Activated CD4-positive, alpha-beta T cell treated with anti-CD3 and anti-CD28 coated beads, Interleukin-2, Interleukin-4, amounts not matched to agents 100 ng/mL and 50 ng/mL, durations not matched to agents 16 hours and 8 hours (primary cell): Measurements from ENCODE around the gene AP4S1.
"Not testable (repeated sequence)": the region's sequence is repeated elsewhere in the genome, so short reads cannot be mapped to it uniquely, and the experiment has no call there.

Experiments used
- DNase-seq: peaks from one replicate; pipeline ENCODE4 v3.0.0-alpha.2; 2020; ENCODE audit warnings: low spot score

Gene AP4S1

GRCh38 chr14:31042893-31043292 is 17.4 kb downstream of the AP4S1 start:
- DNase-seq: not testable (repeated sequence)

GRCh38 chr14:31043379-31043778 is 17.9 kb downstream of the AP4S1 start:
- no peak for DNase-seq

- DNase-seq: no peak
These were observed 20.1 kb downstream of the AP4S1 start for GRCh38 chr14:31045501-31046080.

- no peak for DNase-seq
These were observed 22.1 kb downstream of the AP4S1 start for GRCh38 chr14:31047503-31047902.

- DNase-seq: no peak
These were observed 25.6 kb downstream of the AP4S1 start for GRCh38 chr14:31051023-31051422.

GRCh38 chr14:31051511-31051910 is 26.1 kb downstream of the AP4S1 start:
- no peak for DNase-seq

GRCh38 chr14:31052905-31053586 is 27.6 kb downstream of the AP4S1 start:
- DNase-seq: not testable (repeated sequence)

- no peak for DNase-seq
These were observed 31.6 kb downstream of the AP4S1 start for GRCh38 chr14:31057035-31057434.

GRCh38 chr14:31057701-31058364 is 32.4 kb downstream of the AP4S1 start:
- no peak for DNase-seq

GRCh38 chr14:31059152-31059924 is 33.9 kb downstream of the AP4S1 start:
- no peak for DNase-seq

GRCh38 chr14:31060253-31060875 is 34.9 kb downstream of the AP4S1 start:
- no peak for DNase-seq

GRCh38 chr14:31062908-31063307 is 37.5 kb downstream of the AP4S1 start:
- not testable (repeated sequence) for DNase-seq

GRCh38 chr14:31068235-31068634 is 42.8 kb downstream of the AP4S1 start:
- no peak for DNase-seq

GRCh38 chr14:31069343-31069742 is 43.9 kb downstream of the AP4S1 start:
- DNase-seq: no peak

- no peak for DNase-seq
These were observed 45.0 kb downstream of the AP4S1 start for GRCh38 chr14:31070431-31070830.

- DNase-seq: no peak
These were observed 45.7 kb downstream of the AP4S1 start for GRCh38 chr14:31071151-31071550.

- DNase-seq: no peak
These were observed 49.7 kb downstream of the AP4S1 start for GRCh38 chr14:31075144-31075543.

- DNase-seq: no peak
These were observed 53.3 kb downstream of the AP4S1 start for GRCh38 chr14:31078766-31079165.

GRCh38 chr14:31080056-31080455 is 54.6 kb downstream of the AP4S1 start:
- DNase-seq: no peak

- no peak for DNase-seq
These were observed 55.0 kb downstream of the AP4S1 start for GRCh38 chr14:31080484-31080883.

GRCh38 chr14:31083781-31084180 is 58.3 kb downstream of the AP4S1 start:
- DNase-seq: no peak

GRCh38 chr14:31084385-31084784 is 58.9 kb downstream of the AP4S1 start:
- no peak for DNase-seq
